Fibroblast of the conjunctiva (primary cell): ENCODE data around the gene NTRK1.
"Not testable (repeated sequence)": the region's sequence is repeated elsewhere in the genome, so short reads cannot be mapped to it uniquely, and the experiment has no call there.

ENCODE experiments used
- DNase-seq: peaks from one replicate; pipeline ENCODE4 v3.0.0-alpha.2; 2010; ENCODE audit warnings: low read depth

The NTRK1 gene

GRCh38 chr1:156913809-156914387 lies 53.2 kb downstream of the NTRK1 start:
- no peak for DNase-seq

DNA sequence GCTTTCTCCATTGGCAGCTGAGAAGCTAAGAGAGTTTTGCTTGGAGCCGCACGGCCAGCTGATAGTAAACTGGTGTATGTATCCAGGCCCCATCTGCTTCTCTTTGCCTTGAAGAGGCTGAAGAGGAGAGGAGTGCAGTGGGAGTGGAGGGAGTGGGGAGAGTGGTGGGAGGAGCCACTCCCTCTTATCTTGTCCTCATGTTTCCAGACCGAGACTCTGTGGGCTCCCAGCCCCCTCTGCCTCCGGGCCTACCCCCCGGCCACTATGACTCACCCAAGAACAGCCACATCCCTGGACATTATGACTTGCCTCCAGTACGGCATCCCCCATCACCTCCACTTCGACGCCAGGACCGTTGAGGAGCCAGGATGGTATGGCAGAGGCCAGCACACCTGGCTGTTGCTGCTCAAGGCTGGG lies 53.8 kb downstream of the NTRK1 start:
- no peak for DNase-seq

DNA sequence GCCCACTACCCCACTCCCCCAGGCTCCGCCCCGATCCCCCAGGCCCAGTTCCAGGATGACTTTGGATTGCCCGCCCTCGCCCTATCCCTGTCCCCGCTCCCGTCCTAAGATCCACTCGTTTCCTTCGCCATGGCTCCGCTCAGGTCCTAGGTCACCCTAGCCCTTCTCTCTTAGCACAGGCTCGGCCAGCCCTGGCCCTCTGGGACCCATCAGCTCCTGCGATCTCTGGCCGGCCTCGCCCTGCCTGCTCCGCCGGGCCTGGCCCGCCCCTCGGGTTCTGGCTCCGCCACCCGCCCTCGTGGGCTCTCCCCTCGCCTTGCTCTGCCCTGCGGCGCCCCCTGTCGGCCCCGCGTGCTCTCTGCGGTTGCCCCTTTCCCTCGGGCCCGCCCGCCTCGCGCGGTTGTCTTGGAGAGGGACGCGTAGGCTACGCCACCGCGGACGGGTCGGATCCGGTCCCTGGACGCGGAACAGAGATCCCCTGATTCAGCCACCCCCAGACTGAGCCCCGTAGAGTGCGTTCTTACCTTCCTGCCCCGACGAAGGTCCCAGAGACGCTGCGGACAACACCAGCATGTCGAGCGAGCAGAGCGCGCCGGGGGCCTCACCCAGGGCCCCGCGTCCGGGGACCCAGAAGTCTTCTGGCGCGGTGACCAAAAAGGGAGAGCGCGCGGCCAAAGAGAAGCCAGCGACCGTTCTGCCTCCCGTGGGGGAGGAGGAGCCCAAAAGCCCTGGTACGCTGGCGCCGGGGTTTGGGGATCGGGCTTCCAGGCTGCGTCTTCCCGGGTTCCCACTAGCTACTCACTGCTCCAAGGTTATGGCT lies 59.8 kb downstream of the NTRK1 start, which contains the start of gene LRRC71:
TSS of gene LRRC71 (plus strand) at position 400 of the 820 bp plus-strand sequence. CDS start at position 572, 172 bp downstream.
- peak; percentile 57 for DNase-seq

GRCh38 chr1:156921053-156921529 lies 60.4 kb downstream of the NTRK1 start:
- DNase-seq = no peak

DNA sequence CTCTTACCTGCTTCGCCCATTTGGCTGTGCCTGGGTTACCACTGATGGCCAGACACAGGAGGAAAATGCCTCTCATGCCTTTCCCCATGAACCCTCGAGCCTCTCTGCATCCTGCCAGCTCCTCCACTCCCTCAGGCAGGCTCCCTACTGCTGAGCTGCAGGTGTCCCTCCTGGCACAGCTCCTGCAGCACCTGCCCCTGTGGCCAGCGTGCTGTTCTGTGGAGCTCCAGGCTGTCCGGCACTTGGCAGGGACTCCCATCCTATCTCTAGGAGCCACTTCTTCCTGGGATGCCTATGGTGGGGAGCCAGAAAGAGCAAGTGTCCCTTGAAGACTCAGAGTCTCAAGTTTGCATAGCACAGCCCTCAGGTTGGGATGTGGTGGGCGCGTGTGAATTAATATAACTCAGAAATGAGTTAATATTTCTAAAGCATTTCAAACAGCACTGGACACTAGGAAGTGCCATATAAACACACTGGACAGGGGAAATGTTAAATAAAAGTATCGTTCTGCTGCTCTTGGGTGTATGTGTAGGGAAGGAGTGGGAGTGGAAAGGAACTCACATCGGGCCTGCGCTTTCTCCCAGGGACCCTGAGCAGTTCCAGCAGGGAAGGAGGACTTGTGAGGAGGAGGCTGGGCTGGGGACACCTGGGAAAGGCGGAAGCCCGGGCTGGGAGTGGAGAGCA lies 62.5 kb downstream of the NTRK1 start:
- DNase-seq = no peak

- DNase-seq = no peak
Measured at GRCh38 chr1:156923670-156924477, 63.2 kb downstream of the NTRK1 start.

GRCh38 chr1:156924478-156925153 lies 64.0 kb downstream of the NTRK1 start:
- DNase-seq = no peak

- DNase-seq = no peak
Measured at GRCh38 chr1:156925154-156926010, 64.7 kb downstream of the NTRK1 start.

- no peak for DNase-seq
Measured at GRCh38 chr1:156926175-156926574, 65.5 kb downstream of the NTRK1 start.

GRCh38 chr1:156926695-156927094 lies 66.0 kb downstream of the NTRK1 start:
- not testable (repeated sequence) for DNase-seq

DNA sequence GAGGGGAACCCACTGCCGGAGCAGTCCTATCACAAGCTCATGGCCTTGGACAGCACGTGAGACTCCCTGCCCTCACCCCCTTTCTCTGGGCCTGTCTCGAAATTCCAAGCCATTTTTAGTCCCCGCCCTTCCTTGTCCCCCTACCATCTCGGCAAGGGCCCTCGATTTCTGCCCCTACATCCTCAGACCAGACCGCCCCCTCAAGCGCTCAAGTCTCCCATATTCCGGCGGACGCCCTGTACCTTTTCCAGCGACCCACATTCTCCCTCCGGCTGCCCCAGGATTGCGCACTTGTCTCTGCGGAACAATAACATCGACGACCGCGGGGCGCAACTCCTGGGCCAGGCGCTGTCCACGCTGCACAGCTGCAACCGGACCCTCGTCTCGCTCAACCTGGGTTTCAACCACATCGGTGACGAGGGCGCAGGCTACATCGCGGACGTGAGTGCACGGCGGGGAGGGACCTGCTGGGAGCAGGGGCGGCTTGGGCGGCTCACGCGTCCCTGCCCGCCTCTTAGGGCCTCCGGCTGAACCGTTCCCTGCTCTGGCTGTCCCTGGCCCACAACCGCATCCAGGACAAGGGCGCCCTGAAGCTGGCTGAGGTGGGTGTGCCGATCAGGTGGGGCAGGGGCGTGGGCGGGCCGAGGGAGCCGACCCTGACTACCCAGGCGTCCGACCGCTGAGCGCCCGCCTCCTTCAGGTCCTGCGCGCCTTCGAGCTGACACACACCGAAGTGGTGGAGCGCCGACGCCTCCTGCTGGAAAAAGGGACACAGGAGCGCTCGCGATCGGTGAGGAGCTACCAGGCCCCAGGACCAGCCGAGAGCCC lies 66.8 kb downstream of the NTRK1 start:
- DNase-seq = peak; percentile 36

DNA sequence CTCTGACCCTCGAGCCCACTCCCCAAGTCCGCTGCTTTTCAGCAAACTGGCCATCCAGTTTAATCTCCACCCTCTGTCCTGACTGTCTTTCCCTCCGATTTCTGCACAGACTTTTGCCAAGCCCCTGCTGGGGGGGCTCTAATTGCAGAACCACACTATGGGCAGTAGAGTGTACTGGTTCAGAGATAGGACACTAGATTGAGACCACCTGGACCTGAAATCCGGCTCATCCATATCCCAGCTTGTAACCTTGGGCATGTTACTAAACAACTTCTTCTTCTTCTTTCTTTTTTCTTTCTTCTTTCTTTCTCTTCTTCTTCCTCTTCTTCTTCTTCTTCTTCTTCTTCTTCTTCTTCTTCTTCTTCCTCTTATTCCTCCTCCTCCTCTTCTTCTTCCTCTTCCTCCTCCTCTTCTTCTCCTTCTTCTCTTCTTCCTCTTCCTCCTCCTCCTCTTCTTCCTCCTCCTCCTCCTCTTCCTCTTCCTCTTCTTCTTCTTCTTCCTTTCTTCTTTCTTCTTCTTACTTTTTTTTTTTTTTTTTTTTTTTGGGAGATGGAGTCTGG lies 67.5 kb downstream of the NTRK1 start:
- DNase-seq = no peak

DNA sequence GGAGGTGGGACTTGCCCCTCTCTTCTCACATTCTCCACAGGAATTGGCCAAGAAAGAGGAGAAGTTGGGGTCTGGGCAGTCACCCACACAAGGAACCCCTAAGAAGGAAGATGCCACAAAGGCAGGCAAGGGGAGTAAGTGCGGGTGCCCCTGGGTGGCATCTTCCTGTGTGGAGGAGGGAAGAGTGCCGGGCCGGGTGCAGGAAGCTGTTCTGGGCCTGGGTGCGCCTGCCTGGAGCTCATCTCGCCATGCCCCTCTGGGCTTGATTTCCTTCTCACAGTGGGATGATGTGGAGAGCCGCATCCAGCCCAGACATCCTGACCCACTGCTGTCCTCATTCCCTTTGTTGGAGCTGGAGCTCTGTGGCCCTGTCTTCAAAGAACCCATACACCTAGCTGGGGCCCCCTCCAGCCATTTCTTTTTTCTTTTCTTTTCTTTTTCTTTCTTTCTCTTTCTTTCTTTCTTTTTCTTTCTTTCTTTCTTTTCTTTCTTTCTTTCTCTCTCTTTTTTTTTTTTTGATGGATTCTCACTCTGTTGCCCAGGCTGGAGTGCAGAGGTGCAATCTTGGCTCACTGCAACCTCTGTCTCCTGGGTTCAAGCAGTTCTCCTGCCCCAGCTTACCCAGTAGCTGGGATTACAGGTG lies 69.1 kb downstream of the NTRK1 start:
- no peak for DNase-seq

- DNase-seq = no peak
Measured at GRCh38 chr1:156930483-156930882, 69.8 kb downstream of the NTRK1 start.
